NCI-H446 (cell line): ENCODE results near the gene PNPLA2.

Source experiments
- DNase-seq, 2 experiments: peaks; one replicate each; lab custom pipeline; 2025; lab: John Stamatoyannopoulos, UW

The PNPLA2 gene

GRCh38 chr11:783581-784015, 35.1 kb upstream of the PNPLA2 start:
- DNase-seq: peak; percentile 86 to 95

DNA sequence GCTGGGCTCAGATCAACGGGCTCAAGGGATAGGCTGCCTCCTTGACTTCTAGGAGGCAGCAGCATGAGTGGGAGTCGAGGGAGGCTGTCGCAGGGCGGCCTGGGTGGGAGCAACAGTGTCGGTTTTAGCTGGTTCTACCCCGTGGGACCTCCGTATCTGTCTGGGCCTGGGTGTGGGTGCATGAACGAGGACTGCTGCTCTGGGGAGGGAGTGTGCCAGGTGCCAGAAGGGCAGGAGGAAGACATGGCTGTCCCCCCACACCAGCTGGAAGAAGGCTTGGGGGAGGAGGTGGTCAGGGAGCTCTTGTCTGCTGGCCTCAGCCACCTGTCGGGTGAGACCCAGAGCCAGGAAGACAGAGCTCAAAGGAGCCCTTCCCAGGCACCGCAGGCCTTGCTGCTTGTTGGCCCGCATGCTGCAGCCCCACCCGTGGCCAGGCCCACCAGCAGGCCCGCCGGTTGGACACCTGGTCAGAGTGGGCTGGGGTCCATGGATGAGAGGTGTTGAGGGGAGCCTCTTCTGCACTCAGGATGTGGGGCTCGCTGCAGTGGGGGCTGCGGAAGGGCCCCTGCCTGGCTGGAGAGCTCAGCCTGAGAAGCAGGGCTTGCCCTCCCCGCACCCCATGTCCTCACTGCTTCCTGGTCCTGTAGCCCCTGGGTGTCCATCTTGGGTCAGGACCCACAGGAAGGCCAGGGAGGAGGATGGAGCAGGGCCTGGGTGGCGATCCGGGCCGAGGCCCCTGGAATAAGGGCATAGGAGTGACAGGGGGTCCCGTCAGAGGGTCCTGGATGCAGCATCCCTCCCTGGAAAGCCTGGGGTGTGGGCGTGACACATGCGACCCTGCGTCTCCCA, 32.3 kb upstream of the PNPLA2 start:
- DNase-seq: no peak

DNA sequence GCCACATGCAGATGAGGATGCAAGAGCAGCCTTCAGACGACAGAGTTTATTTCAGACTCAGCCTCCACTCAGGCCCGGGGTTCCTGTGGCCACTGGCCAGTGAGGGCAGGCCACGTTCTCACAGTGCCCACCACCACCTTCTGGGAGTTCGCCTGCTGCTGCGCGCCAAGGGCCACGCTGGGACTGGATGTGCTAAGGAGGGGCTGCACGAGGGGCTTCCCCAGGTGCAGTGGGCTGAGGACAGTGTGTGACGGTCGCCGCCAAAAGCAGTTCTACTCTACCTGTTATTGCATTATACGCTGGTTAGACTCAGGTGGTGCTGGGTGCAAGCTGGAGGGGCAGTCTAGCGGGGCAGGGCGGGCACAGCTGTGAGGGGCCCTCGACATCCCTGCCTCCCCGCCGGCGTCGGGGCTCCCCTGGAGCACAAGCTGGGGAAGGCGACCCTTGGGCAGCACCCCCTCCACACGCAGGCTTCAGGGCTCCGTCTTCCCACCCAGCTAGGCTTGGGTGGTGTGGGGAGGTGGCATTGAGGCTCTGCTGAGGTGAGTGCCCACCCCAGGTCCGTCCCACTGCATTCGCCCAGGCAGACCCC, 31.5 kb upstream of the PNPLA2 start:
- no peak for DNase-seq

- DNase-seq: no peak
Measured at GRCh38 chr11:788009-788640, 30.6 kb upstream of the PNPLA2 start.

DNA sequence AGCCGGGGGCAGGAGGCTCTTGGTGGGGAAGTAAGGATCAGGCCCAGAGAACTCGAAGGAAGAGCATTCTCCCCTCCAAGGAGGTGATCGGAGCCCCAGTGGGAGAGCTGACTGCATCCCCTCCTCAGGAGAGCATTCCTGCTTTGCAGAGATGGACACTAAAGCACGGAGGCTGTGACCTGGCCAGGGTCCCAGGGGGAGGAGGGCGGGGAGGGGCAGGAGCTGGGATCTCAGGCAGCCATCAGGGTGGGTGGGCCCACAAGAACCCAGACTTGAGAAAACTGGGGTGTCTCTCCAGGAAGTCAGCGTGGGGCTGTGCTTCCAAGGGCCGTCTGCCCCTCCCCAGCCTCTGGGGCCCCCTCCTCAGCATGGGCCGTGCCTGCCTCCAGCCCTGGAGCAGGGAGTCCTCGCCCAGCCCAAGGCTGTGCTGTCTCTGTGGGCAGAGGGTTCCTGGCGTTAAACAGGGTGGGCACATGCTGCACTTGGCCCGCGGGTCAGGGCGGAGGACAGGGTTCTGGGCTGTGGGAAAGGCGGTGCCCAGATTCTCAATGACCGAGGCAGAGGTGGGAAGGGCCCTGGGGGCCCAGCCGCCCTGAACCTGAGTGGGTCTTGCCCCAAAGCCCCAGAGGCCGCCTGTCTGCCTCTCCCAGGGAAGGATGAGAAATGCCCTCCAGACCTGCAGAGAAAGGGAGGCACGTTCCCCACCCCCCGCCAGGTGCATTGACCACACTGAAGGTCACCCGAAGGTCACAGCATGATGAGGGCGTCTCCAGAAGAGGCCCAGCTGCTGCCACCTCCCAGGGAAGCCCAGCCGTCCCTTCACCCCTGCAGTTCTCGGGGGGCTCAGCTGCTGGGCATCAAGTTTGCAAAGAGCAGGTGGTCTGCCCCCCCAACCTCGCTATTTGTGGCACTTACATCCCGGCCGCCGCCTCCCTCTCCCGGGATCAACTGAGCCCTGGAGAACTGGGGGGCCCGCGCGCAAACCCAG, 29.5 kb upstream of the PNPLA2 start:
- DNase-seq: no peak

DNA sequence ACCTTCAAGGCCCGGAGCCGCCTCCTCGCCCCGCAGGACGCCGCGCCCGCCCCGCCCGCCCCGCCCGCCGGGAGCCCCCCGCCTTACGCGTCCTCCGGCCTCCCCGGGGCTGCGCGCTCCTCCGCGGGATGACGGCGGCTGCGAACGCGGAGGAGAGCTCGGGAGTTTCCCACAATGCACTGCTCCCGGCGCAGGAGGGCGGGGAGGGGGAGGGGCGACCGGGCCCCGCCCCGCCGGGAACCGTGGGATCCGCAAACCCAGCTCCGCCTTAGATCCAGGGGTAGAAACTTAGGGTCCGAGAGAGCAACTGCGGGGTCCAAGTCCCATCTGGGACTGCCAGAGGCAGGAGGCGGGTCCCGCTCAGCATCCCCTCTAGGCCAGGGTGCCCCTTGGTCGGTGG, 28.8 kb upstream of the PNPLA2 start, which contains the start of gene CEND1:
TSS of gene CEND1 (minus strand) at position 148 of the 400 bp plus-strand sequence. CDS start 1,514 bp downstream, outside the sequence.
- DNase-seq: no peak

- no peak for DNase-seq
Measured at GRCh38 chr11:790721-791564, 27.8 kb upstream of the PNPLA2 start.

DNA sequence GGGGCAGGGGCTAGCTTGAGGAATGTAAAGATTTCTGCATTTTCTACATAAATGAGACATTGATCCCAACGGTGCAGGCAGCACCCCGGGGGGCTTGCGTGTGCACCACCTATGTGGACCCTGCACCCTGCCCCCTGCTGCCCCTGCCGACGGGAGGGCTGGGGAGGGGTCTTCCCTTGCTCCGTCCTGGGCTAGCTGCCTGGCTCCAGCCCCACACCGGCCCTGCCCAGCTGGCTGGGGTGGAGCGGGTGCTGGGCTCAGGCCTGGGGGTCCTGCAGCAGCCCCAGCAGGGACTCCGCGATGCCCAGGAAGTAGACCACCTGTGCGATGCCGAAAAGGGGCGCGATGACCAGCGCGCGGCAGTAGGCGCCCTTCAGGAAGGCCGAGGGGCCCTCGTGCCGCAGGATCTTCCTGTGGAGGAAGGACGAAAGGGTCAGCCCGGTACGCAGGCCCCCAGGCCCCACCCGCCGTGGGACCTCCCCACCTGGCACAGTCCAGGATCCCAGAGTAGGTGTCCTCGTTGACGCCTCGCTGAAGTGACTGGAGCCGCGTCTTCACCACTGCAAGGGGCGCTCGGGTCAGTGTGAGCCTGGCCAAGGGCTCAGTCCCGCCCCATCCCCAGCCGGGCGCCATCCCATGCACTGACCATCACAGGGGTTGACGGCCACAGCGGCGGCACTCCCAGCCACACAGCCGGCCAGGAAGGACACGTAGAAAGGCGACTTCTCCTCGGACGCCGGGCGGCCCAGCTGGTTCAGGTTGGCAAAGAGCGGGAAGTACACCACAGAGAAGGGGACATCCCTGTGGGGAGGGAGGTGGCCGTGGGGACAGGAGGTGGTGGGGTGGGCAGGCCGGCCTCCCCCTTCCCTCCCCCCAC, 26.8 kb upstream of the PNPLA2 start:
- DNase-seq: no peak

DNA sequence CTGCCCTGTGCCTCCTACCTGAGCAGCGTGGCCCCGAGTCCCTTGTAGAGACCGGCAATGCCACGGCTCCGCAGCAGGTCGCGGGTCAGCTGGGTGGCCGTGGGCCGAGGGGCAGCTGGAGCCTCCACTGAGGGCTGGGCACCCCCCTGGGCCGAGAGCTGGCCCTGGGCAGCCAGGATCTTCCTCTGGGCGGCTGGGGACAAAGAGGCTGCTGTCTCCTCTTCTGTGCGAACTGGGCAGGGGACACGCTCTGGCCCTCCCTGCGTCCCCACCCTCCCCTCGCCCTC, 26.2 kb upstream of the PNPLA2 start:
- no peak for DNase-seq

DNA sequence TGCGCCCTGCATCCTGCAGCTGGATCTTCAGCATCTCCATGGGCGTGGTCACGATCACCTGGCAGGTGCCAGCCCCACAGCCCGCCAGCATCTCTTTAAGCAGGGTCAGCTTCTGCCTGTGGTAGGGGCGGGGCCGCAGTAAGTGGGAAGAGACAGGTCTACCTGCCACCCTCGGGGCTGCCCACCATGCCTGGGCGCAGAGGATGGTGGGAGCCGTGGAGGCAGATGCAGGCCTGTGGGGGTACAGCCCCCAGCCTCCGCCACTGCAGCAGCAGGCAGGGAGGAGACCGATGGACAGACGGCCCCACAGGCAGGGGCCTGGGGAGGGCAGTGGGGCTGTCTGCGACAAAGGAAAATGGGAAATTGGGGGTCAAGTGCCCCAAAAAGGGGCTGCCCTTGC, 25.8 kb upstream of the PNPLA2 start:
- DNase-seq: no peak

- DNase-seq: peak; percentile 71 to 89
Measured at GRCh38 chr11:793556-793955, 25.2 kb upstream of the PNPLA2 start.

DNA sequence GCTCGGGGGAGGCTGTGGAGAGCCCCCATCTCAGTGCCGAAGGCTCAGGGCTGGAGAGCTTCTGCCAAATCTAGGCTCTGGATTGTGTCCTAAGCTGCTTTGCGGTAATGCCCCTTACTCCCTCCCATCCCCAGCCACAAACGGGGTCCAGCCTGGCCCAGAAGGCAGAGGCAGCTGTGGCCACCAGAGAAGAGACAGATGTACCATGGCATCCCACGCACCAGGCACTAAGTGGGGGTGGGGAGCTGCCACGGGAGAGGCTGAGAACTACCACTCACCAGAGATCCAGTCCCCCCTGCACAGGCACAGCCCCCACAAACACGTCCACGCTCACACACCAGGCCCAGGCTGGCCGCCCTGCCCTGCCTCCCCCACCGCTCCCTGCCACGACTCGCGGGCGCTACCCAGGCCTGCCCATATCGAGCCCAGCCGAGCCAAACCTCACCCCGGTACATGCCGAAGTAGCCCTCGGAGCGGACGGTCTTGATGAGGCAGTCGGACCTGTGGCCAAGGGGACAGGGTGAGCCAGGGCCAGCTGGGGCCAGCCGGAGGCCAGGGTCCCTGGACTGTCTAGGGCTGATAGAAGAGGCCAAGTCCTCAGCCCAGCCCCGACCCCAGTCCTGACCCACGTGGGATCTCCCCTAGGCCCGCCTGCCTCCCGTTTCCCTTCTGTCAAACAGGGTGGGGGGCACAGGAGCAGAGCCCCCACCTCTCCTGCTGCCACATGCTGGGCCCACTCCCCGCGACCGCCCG, 24.5 kb upstream of the PNPLA2 start:
- no peak for DNase-seq

DNA sequence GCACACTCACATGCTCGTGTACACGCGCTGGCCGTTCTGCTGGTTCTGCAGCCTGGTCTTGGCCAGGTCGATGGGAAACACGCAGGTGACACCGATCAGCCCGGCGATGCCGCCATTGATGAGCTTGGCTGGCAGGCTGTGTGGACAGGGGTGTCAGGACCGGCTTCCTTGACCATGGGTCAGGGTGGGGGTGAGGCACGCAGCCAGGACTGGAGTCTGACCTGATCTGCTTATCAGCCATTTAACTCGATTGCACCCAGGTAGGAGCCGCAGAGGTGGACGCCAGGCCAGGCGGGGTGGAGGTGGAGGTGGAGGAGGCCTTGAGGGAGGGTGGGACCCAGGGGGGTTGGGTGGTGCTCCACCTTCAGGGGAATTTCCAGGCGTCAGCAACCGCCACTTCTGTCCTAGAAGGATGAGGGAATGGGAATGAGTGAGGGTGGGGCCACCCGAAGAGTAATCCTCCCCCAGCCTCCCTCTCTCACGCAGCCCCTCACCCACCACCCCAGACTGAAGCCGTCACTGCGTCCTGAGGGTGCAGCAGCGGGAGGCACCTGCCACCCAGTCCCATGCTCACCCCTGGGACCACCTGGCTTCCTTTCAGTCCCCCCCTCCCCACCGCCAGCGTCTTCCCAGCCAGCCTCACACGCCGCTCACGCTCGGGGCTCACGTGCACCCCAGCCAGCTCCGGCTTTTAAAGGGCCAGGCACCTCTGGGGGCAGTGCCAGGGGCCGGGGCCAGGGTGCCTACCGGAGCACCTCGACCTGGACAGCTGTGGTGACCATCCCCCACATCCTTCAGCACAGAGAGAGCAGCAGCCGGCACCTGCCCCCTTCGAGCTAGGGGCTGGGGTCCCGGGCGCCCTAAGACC, 23.7 kb upstream of the PNPLA2 start:
- DNase-seq: no peak

GRCh38 chr11:795634-796564, 22.8 kb upstream of the PNPLA2 start:
- DNase-seq: no peak

GRCh38 chr11:796565-797295, 22.0 kb upstream of the PNPLA2 start:
- no peak for DNase-seq

GRCh38 chr11:797296-798092, 21.2 kb upstream of the PNPLA2 start:
- peak; percentile 74 to 83 for DNase-seq
